GM12891 (cell line): ENCODE results near the gene MCM6.
"Not testable (repeated sequence)": the region's sequence is repeated elsewhere in the genome, so short reads cannot be mapped to it uniquely, and the experiment has no call there.

ENCODE experiments used
- DNase-seq: peaks from one replicate; pipeline ENCODE4 v3.0.0; 2011; ENCODE audit warnings: low spot score; ENCODE audit not compliant: insufficient read length
- FAIRE-seq: peaks from 2 replicates; lab custom pipeline; 2011; peaks lifted over from hg19 to GRCh38; lab: Jason Lieb, UNC
- PAX5 ChIP-seq: IDR thresholded peaks from 2 replicates; pipeline ENCODE4 v1.6.1; 2011; ENCODE audit warnings: low read length, moderate library complexity, mild to moderate bottlenecking; ENCODE audit not compliant: insufficient read depth, severe bottlenecking
- POLR2A ChIP-seq: IDR thresholded peaks from 2 replicates; pipeline ENCODE4 v1.6.1; 2011; ENCODE audit warnings: low read depth, low read length, control low read depth
- POLR2AphosphoS5 ChIP-seq: IDR thresholded peaks from 2 replicates; pipeline ENCODE4 v1.6.1; 2011; ENCODE audit warnings: low read depth, low read length, control low read depth
- POU2F2 ChIP-seq: IDR thresholded peaks from 2 replicates; pipeline ENCODE4 v1.6.1; 2011; ENCODE audit warnings: low read depth, mild to moderate bottlenecking, control low read depth, low read length, moderate library complexity
- SPI1 ChIP-seq: IDR thresholded peaks from 2 replicates; pipeline ENCODE4 v1.6.1; 2011; ENCODE audit warnings: low read depth, low read length, control low read depth
- TAF1 ChIP-seq: IDR thresholded peaks from 2 replicates; pipeline ENCODE4 v1.6.1; 2011; ENCODE audit warnings: low read depth, low read length, control low read depth

MCM6 gene

GRCh38 chr2:135803278-135803677, 73.0 kb downstream of the MCM6 start:
- FAIRE-seq = no peak
- TF ChIP-seq PAX5 (no peak), POLR2AphosphoS5 (no peak), TAF1 (no peak), POLR2A (no peak), POU2F2 (no peak)
- DNase-seq = no peak

GRCh38 chr2:135802350-135802749, 73.9 kb downstream of the MCM6 start:
- no peak for TF ChIP-seq TAF1
- no peak for TF ChIP-seq SPI1
- no peak for TF ChIP-seq POU2F2
- no peak for TF ChIP-seq POLR2AphosphoS5
- no peak for TF ChIP-seq PAX5
- no peak for TF ChIP-seq POLR2A
- no peak for FAIRE-seq
- no peak for DNase-seq

- DNase-seq (no peak), FAIRE-seq (no peak)
Observed at GRCh38 chr2:135800513-135801460, 75.5 kb downstream of the MCM6 start.

GRCh38 chr2:135799738-135800137, 76.5 kb downstream of the MCM6 start:
- FAIRE-seq = no peak
- TF ChIP-seq PAX5 (no peak), POU2F2 (no peak)
- no peak for DNase-seq

More at GRCh38 chr2:135800513-135801460, 75.5 kb downstream of the MCM6 start:
- TF ChIP-seq SPI1 = peak; percentile 49; the same call in 1 of the 2 replicates
- TF ChIP-seq TAF1 = no peak

- FAIRE-seq (no peak), DNase-seq (no peak)
- TF ChIP-seq POLR2A (no peak), POLR2AphosphoS5 (no peak), PAX5 (no peak), TAF1 (no peak), SPI1 (no peak), POU2F2 (no peak)
Observed at GRCh38 chr2:135798762-135799161, 77.5 kb downstream of the MCM6 start.

GRCh38 chr2:135798275-135798705, 78.0 kb downstream of the MCM6 start:
- TF ChIP-seq TAF1 (no peak), POU2F2 (no peak), POLR2AphosphoS5 (no peak), SPI1 (no peak), PAX5 (no peak), POLR2A (no peak)
- FAIRE-seq (no peak), DNase-seq (no peak)

- FAIRE-seq (peak; percentile 99), DNase-seq (peak; percentile 67)
- no peak for TF ChIP-seq POU2F2
Observed at GRCh38 chr2:135797497-135798274, 78.6 kb downstream of the MCM6 start.

- TF ChIP-seq POU2F2 (no peak), PAX5 (no peak), SPI1 (no peak), TAF1 (no peak), POLR2A (no peak), POLR2AphosphoS5 (no peak)
- no peak for DNase-seq
- FAIRE-seq = no peak
Observed at GRCh38 chr2:135796606-135797005, 79.6 kb downstream of the MCM6 start.

- not testable (repeated sequence) for DNase-seq, FAIRE-seq
Observed at GRCh38 chr2:135795641-135796040, 80.6 kb downstream of the MCM6 start.

GRCh38 chr2:135792401-135793150, 83.7 kb downstream of the MCM6 start:
- DNase-seq (no peak), FAIRE-seq (peak; percentile 58)
- no peak for TF ChIP-seq TAF1
- TF ChIP-seq POU2F2 = no peak
- no peak for TF ChIP-seq SPI1
- no peak for TF ChIP-seq PAX5
- no peak for TF ChIP-seq POLR2AphosphoS5
- TF ChIP-seq POLR2A = no peak
